K562 (cell line): Measurements from ENCODE around the gene MLKL. TPM values are rescaled to one million over a fixed set of nuclear protein-coding genes. Genes with fewer than 3 reads are reported as not detected.

Experiments
- ATF7 ChIP-seq: fragments of 450-650 bp; IDR thresholded peaks from 2 replicates; pipeline ENCODE4 v1.7.1; 2014; ENCODE audit warnings: mild to moderate bottlenecking, moderate library complexity
- ID3 ChIP-seq, 2 experiments: fragments of 250-450 bp in 1 of 2; fragments of 450-650 bp in 1 of 2; sonication (Bioruptor Pico) in 1 of 2; IDR thresholded peaks; 2 replicates each; pipeline versions ENCODE4 v1.6.1 to v1.8.0; 2016 to 2021; ENCODE audit warnings: mild to moderate bottlenecking in 2 of 2, moderate library complexity in 2 of 2, missing compliant biosample characterization in 1 of 2, missing genetic modification characterization in 1 of 2
- JUND ChIP-seq, 2 experiments: IDR thresholded peaks; 2 replicates in 1 of 2; 3 replicates in 1 of 2; pipeline ENCODE4 v1.6.1; 2011; ENCODE audit warnings: borderline replicate concordance in 2 of 2, low read depth in 2 of 2, low read length in 2 of 2, improper control_type of control experiment in 1 of 2, missing biosample characterization in 1 of 2, missing genetic modification characterization in 1 of 2, missing genetic modification reagents in 1 of 2
- MXI1 ChIP-seq: IDR thresholded peaks from 2 replicates; pipeline ENCODE4 v1.6.1; 2011; ENCODE audit warnings: low read depth, mild to moderate bottlenecking, improper control_type of control experiment, low read length
- POLR3G ChIP-seq: IDR thresholded peaks from 2 replicates; pipeline ENCODE4 v1.6.1; 2011; ENCODE audit not compliant: insufficient read length, insufficient replicate concordance; ENCODE audit errors: extremely low read depth
- SIN3B ChIP-seq: fragments of 450-650 bp; IDR thresholded peaks from 2 replicates; pipeline ENCODE4 v1.6.1; 2017; ENCODE audit warnings: low read depth, mild to moderate bottlenecking, moderate library complexity
- TAF9B ChIP-seq: fragments of 450-650 bp; IDR thresholded peaks from 2 replicates; pipeline ENCODE4 v1.6.1; 2018; ENCODE audit warnings: mild to moderate bottlenecking; ENCODE audit not compliant: partially characterized antibody
- ZBTB11 ChIP-seq, 3 experiments: fragments of 200-800 bp in 1 of 3; fragments of 250-450 bp in 1 of 3; fragments of 450-650 bp in 1 of 3; sonication (Bioruptor Pico) in 1 of 3; sonication (Bioruptor generic) in 1 of 3; formaldehyde crosslinking in 1 of 3; IDR thresholded peaks; 2 replicates each; pipeline versions ENCODE4 v1.6.1 to v1.8.0; 2016 to 2022; ENCODE audit warnings: mild to moderate bottlenecking in 2 of 3, missing genetic modification characterization in 2 of 3, missing compliant biosample characterization in 1 of 3, moderate library complexity in 1 of 3
- ZBTB40 ChIP-seq, 2 experiments: fragments of 450-650 bp in 1 of 2; sonication (generic) in 1 of 2; formaldehyde crosslinking in 1 of 2; IDR thresholded peaks; 2 replicates each; pipeline versions ENCODE4 v1.7.1 to v1.9.0; 2016 to 2022; ENCODE audit warnings: inconsistent platforms in 1 of 2, mild to moderate bottlenecking in 1 of 2, missing genetic modification reagents in 1 of 2
- ZNF146 ChIP-seq: IDR thresholded peaks from one replicate; pipeline ENCODE4 v1.6.1; 2018; ENCODE audit warnings: missing compliant biosample characterization; ENCODE audit not compliant: unreplicated experiment
- polyA plus RNA-seq, 8 experiments: library from polyadenylated mRNA; depleted of rRNA in 4 of 8; stranded (reverse) in 5 of 8; unstranded in 3 of 8; fragments of >200 nt; fragmentation: Nextera tagmentation in 2 of 8; fragmentation: Illumina TruSeq in 1 of 8; extraction: Ambion mirVana in 2 of 8; extraction: Trizol in 1 of 8; gene quantifications; 2 replicates each; pipeline versions ENCODE4 v1.2.1 to v1.2.3, GENCODE V29; 2011 to 2014; ENCODE audit warnings: inconsistent platforms in 1 of 8, missing spikeins in 1 of 8
- total RNA-seq, 7 experiments: library from RNA; depleted of rRNA in 6 of 7; stranded (reverse); fragments of >200 nt in 6 of 7; fragmentation: Illumina TruSeq in 2 of 7; extraction: Trizol in 2 of 7; gene quantifications; 2 replicates each; pipeline versions ENCODE4 v1.2.1 to v1.2.3, GENCODE V29; 2011 to 2021; ENCODE audit warnings: low replicate concordance in 1 of 7

Gene MLKL
- total and polyA plus RNA-seq, 9 of the 15 experiments (the other 6 are each of a cell fraction or from before 2014, with no cell fraction given), result 1.6 to 6.1 (median 4.8) TPM

DNA sequence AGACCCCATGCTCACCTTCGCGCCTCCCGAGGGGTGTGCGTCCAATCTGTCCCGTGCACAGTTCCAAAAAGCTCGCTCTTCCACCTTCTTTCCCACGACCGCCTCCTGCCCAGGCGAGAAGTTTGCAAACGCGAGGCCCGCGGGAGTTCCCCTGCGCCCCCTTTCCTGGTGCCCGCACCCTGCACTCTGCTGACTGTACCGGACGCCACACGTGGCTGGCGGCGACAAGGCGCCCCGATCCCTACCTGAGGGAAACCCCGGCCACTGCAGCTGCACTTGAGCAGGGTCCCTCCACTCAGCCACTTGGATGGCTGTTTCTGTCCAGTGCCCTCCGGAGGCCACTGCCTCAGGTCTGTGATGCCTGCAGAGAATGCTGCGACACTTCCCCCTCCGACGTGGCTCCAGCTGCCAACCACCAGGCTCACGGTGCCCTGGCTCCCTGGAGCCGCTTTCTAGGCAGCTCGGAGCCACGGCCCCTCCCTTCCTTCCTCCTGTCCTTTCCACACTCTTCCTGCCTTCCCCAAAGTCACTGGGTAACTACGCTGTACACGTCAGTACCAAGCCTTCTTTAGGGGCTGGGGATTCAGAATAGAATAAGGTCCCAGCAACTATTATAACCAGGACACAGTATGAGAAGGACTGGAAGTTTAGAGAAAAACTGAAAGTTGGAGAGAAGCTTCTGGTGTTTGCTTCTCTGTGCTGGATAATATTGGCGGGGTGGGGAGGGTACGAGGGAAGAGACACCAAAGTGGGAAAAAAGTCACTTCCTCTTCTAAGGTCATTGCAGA lies at the start of gene MLKL (continued):
- TF ChIP-seq ZBTB11 (CRISPR knock-in tag; IDR thresholded peaks at IDR 0.05) (peak in 1 of 3 experiments; percentile 76; a peak in 2 of 6 replicates), TAF9B (no peak), POLR3G (no peak), ID3 (CRISPR knock-in tag; IDR thresholded peaks at IDR 0.05) (no peak), ID3 (tag; IDR thresholded peaks at IDR 0.05) (peak; percentile 40; the same call in 1 of the 2 replicates), ATF7 (0 out of 2 replicates have a peak, but pooled peaks have one; percentile 11), MXI1 (no peak), JUND (IDR thresholded peaks at IDR 0.05; ENCODE audit: borderline replicate concordance, low read depth, low read length) (0 out of 2 replicates have a peak, but pooled peaks have one; percentile 57), JUND (tag; IDR thresholded peaks at IDR 0.05; ENCODE audit: borderline replicate concordance, low read depth, low read length) (0 out of 3 replicates have a peak, but pooled peaks have one; percentile 36), SIN3B (no peak), ZBTB40 (IDR thresholded peaks at IDR 0.05) (peak; percentile 75), ZBTB40 (CRISPR knock-in tag; IDR thresholded peaks at IDR 0.05) (no peak), ZNF146 (CRISPR knock-in tag) (no peak)
